Neuronal stem cell (in vitro differentiated cells): Measurements from ENCODE around the gene NAA16. TPM values are rescaled to one million over a fixed set of nuclear protein-coding genes. Genes with fewer than 3 reads are reported as not detected.
A peak's percentile ranks its signal among the peaks of the same experiment; 100 is the strongest.

Experiments used
- DNase-seq: peaks from one replicate; pipeline ENCODE4 v3.0.0-alpha.2; 2013; ENCODE audit warnings: low spot score
- H2AFZ ChIP-seq: one replicate; pipeline ENCODE4 v1.6.1; 2013; ENCODE audit warnings: mild to moderate bottlenecking, low read length, inconsistent platforms
- H2AK5ac ChIP-seq: 2 replicates; pipeline ENCODE4 v1.6.1; 2013; ENCODE audit warnings: low read depth, mild to moderate bottlenecking, inconsistent platforms, low read length, moderate library complexity, mixed read lengths
- H2BK120ac ChIP-seq: 2 replicates; pipeline ENCODE4 v1.6.1; 2013; ENCODE audit warnings: low read depth, mild to moderate bottlenecking, inconsistent platforms, low read length, moderate library complexity, mixed read lengths
- H2BK12ac ChIP-seq: one replicate; pipeline ENCODE4 v1.6.1; 2013; ENCODE audit warnings: low read length, inconsistent platforms
- H2BK15ac ChIP-seq: 2 replicates; pipeline ENCODE4 v1.6.1; 2013; ENCODE audit warnings: mild to moderate bottlenecking, low read length, inconsistent platforms, mixed read lengths
- H2BK5ac ChIP-seq: one replicate; pipeline ENCODE4 v1.6.1; 2013; ENCODE audit warnings: inconsistent platforms, mild to moderate bottlenecking, low read length, moderate library complexity
- H3K14ac ChIP-seq: one replicate; pipeline ENCODE4 v1.6.1; 2013; ENCODE audit warnings: low read length, inconsistent platforms
- H3K18ac ChIP-seq: 2 replicates; pipeline ENCODE4 v1.6.1; 2013; ENCODE audit warnings: low read length, inconsistent platforms
- H3K23ac ChIP-seq: 2 replicates; pipeline ENCODE4 v1.6.1; 2013; ENCODE audit warnings: low read depth, mild to moderate bottlenecking, mixed read lengths, low read length, inconsistent platforms; ENCODE audit not compliant: poor library complexity
- H3K27ac ChIP-seq: replicated peaks from 3 replicates; pipeline ENCODE4 v1.5.1; 2013; ENCODE audit warnings: low read length, inconsistent platforms
- H3K27me3 ChIP-seq, 3 experiments: 2 replicates each; pipeline ENCODE4 v1.6.1; 2013; ENCODE audit warnings: low read length in 3 of 3, mild to moderate bottlenecking in 2 of 3, inconsistent platforms in 1 of 3, low read depth in 1 of 3, mixed read lengths in 1 of 3, moderate library complexity in 1 of 3; ENCODE audit not compliant: control insufficient read depth in 3 of 3, insufficient read depth in 3 of 3
- H3K36me3 ChIP-seq, 2 donors: replicated peaks in 1 of 2; 2 replicates each; pipeline ENCODE4 v1.6.1; 2013; ENCODE audit warnings: low read length in 2 of 2; ENCODE audit not compliant: control insufficient read depth in 2 of 2, insufficient read depth in 2 of 2
- H3K4ac ChIP-seq: 2 replicates; pipeline ENCODE4 v1.6.1; 2013; ENCODE audit warnings: inconsistent platforms, mild to moderate bottlenecking, low read length, moderate library complexity
- H3K4me1 ChIP-seq, 2 donors: 1 replicate in 1 of 2; 2 replicates in 1 of 2; pipeline ENCODE4 v1.6.1; 2013; ENCODE audit warnings: low read length in 2 of 2, low read depth in 1 of 2; ENCODE audit not compliant: control insufficient read depth in 2 of 2, insufficient read depth in 1 of 2
- H3K4me2 ChIP-seq: one replicate; pipeline ENCODE4 v1.6.1; 2013; ENCODE audit warnings: mild to moderate bottlenecking, low read length, inconsistent platforms; ENCODE audit not compliant: insufficient read depth, poor library complexity, severe bottlenecking
- H3K4me3 ChIP-seq, 2 donors: 2 replicates each; pipeline ENCODE4 v1.5.1; 2013; ENCODE audit warnings: low read length in 2 of 2, mild to moderate bottlenecking in 2 of 2, inconsistent platforms in 1 of 2, moderate library complexity in 1 of 2
- H3K79me1 ChIP-seq: one replicate; pipeline ENCODE4 v1.6.1; 2013; ENCODE audit warnings: low read depth, mild to moderate bottlenecking, inconsistent platforms, low read length, moderate library complexity
- H3K9ac ChIP-seq: one replicate; pipeline ENCODE4 v1.6.1; 2013; ENCODE audit warnings: mild to moderate bottlenecking, low read depth, low read length, inconsistent platforms; ENCODE audit not compliant: poor library complexity
- H3K9me3 ChIP-seq, 2 donors: replicated peaks in 1 of 2; 2 replicates each; pipeline versions ENCODE3 to v1.6.1; 2013; ENCODE audit warnings: low read length in 2 of 2, mild to moderate bottlenecking in 2 of 2, inconsistent platforms in 1 of 2, low read depth in 1 of 2, mixed read lengths in 1 of 2, moderate library complexity in 1 of 2; ENCODE audit not compliant: control insufficient read depth in 2 of 2, insufficient read depth in 1 of 2
- H4K8ac ChIP-seq: one replicate; pipeline ENCODE4 v1.6.1; 2013; ENCODE audit warnings: low read depth, mild to moderate bottlenecking, inconsistent platforms, low read length, moderate library complexity
- H4K91ac ChIP-seq: one replicate; pipeline ENCODE4 v1.6.1; 2013; ENCODE audit warnings: low read length, low read depth, mild to moderate bottlenecking, inconsistent platforms; ENCODE audit not compliant: poor library complexity
- WGBS, 2 donors: extraction: QIAGEN DNeasy Blood & Tissue Kit; methylation state at CpG; one replicate each; pipeline ENCODE4 v1.1.7; 2013; ENCODE audit warnings: missing lambda C conversion rate in 2 of 2, mixed read lengths in 1 of 2; ENCODE audit not compliant: insufficient read length in 2 of 2, insufficient replicate concordance in 1 of 2; ENCODE audit errors: extremely low coverage in 2 of 2; 5-methylcytosine and 5-hydroxymethylcytosine counted together
- polyA plus RNA-seq, 2 experiments: library from polyadenylated mRNA; stranded (reverse); fragments of 200-250 nt; gene quantifications; one replicate each; pipeline ENCODE4 v1.2.3, GENCODE V29; 2013

The NAA16 gene
- 29.2 TPM for polyA plus RNA-seq (2013, experiment 1 of 2)
- polyA plus RNA-seq (2013, experiment 2 of 2), result 33.4 TPM

GRCh38 chr13:41310963-41311405, at the start of gene NAA16:
TSS of gene NAA16 (plus strand) at chr13:41311267. CDS start at chr13:41311529, 262 bp downstream.
- Histone ChIP-seq H2BK15ac (peak within 1 kb of the TSS; percentile 96), H3K4me1 (peaks cover 6 to 9% of the 10 kb centered on the region in 2 donors), H3K27ac (peak within 1 kb of the TSS; percentile 97), H3K14ac (peak within 1 kb of the TSS; percentile 72), H2AK5ac (peak within 1 kb of the TSS; percentile 88), H3K9ac (peak within 1 kb of the TSS; percentile 99), H4K91ac (no peak within 1 kb of the TSS), H2BK5ac (peak within 1 kb of the TSS; percentile 95), H3K79me1 (no peaks in the 10 kb centered on the region), H4K8ac (no peak within 1 kb of the TSS), H2BK120ac (peak within 1 kb of the TSS; percentile 72), H3K23ac (peak within 1 kb of the TSS; percentile 96), H3K4ac (no peak within 1 kb of the TSS), H2BK12ac (peak within 1 kb of the TSS; percentile 41), H2AFZ (peak within 1 kb of the TSS; percentile 91), H3K27me3 (no peaks in the 10 kb centered on the region), H3K18ac (peak within 1 kb of the TSS; percentile 98), H3K9me3 (no peaks in the 10 kb centered on the region), H3K36me3 (peaks cover 0 to 7% of the 10 kb centered on the region in 2 donors), H3K4me3 (peak within 1 kb of the TSS; percentile 99), H3K4me2 (peak within 1 kb of the TSS; percentile 78)
- peak; percentile 91 for DNase-seq
- WGBS, 2 donors, result no CpG with 5 or more reads among the region's 32 CpGs

DNA sequence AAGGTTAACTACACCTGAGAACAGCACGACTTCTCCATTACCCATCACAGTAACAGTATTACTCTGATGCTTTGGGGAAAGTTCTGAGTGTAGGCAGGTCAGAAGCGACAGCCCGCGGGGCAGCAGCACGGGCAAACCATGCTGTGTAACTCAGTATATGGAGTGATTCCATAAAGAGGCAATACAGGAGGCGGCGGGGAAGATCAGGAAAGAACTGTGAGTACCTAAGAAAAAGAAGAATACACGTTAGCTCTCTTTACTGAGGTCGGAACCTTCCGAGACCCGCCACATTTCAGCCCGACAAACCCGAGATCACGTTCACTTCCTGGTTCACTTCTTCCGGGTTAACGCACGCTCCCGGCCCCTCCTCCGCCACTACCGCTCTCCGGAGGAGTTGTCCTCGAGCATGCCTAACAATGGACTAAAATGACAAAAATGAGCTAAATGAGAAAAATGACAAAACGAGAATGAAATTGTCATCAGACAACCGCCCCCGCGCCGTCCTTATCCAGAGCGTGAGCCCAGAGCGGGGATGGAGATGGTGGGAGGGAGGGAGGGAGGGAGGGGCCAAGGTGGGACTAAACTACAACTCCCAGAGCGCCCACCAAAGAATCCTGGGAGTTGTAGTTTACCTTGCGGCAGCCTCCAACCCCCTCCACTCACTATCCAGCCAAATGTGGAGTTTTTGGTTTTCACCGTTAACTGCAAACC, 47.7 kb upstream of the NAA16 start, which contains the start of gene MTRF1:
Gene MTRF1 (minus strand): TSS at position 316 of the 711 bp plus-strand sequence. CDS start 2,669 bp downstream, outside the sequence.
- Histone ChIP-seq H4K91ac (no peak within 1 kb of the TSS), H3K4me3 (peak within 1 kb of the TSS; percentile 66 to 90), H3K23ac (no peak within 1 kb of the TSS), H2BK12ac (no peak within 1 kb of the TSS), H3K18ac (peak within 1 kb of the TSS; percentile 66), H2AK5ac (no peak within 1 kb of the TSS), H3K27me3 (no peaks in the 10 kb centered on the region), H2BK120ac (no peak within 1 kb of the TSS), H2BK5ac (no peak within 1 kb of the TSS), H2AFZ (peak within 1 kb of the TSS; percentile 95), H3K14ac (no peak within 1 kb of the TSS), H2BK15ac (no peak within 1 kb of the TSS), H3K27ac (no peak within 1 kb of the TSS), H4K8ac (no peak within 1 kb of the TSS), H3K79me1 (no peaks in the 10 kb centered on the region), H3K4me1 (peaks cover 0 to 4% of the 10 kb centered on the region in 2 donors), H3K4me2 (peak within 1 kb of the TSS; percentile 59), H3K4ac (no peak within 1 kb of the TSS), H3K9me3 (peaks cover 2 to 10% of the 10 kb centered on the region in 2 donors), H3K9ac (peak within 1 kb of the TSS; percentile 65), H3K36me3 (peaks cover 7 to 37% of the 10 kb centered on the region in 2 donors)
- peak; percentile 55 for DNase-seq
- no CpG with 5 or more reads among the region's 32 CpGs for WGBS, 2 donors

GRCh38 chr13:41267106-41267505, 44.0 kb upstream of the NAA16 start:
- Histone ChIP-seq H3K4me3 (no peak overlapping the region), H4K91ac (no peak overlapping the region), H2BK120ac (no peak overlapping the region), H3K4ac (no peak overlapping the region), H3K9me3 (peaks cover 2 to 23% of the 10 kb centered on the region in 2 donors), H3K4me2 (no peak overlapping the region), H2AFZ (no peak overlapping the region), H2BK12ac (no peak overlapping the region), H3K23ac (no peak overlapping the region), H3K14ac (no peak overlapping the region), H3K79me1 (no peaks in the 10 kb centered on the region), H2BK5ac (no peak overlapping the region), H3K36me3 (peaks cover 0 to 4% of the 10 kb centered on the region in 2 donors), H2BK15ac (no peak overlapping the region), H2AK5ac (no peak overlapping the region), H3K9ac (no peak overlapping the region), H3K4me1 (peaks cover 0 to 4% of the 10 kb centered on the region in 2 donors), H3K18ac (no peak overlapping the region), H4K8ac (no peak overlapping the region), H3K27me3 (no peaks in the 10 kb centered on the region), H3K27ac (no peak overlapping the region)
- no peak for DNase-seq

GRCh38 chr13:41268764-41269163, 42.3 kb upstream of the NAA16 start:
- no peaks in the 10 kb centered on the region for H3K27me3 ChIP-seq
- no peak overlapping the region for H2BK12ac ChIP-seq
- no peak overlapping the region for H3K4me2 ChIP-seq
- no peak overlapping the region for H2BK5ac ChIP-seq
- H4K8ac ChIP-seq, result no peak overlapping the region
- H2AFZ ChIP-seq, result no peak overlapping the region
- H2AK5ac ChIP-seq, result no peak overlapping the region
- H3K23ac ChIP-seq, result no peak overlapping the region
- no peak overlapping the region for H3K9ac ChIP-seq
- no peak overlapping the region for H3K27ac ChIP-seq
- no peaks in the 10 kb centered on the region for H3K36me3 ChIP-seq
- H3K18ac ChIP-seq, result no peak overlapping the region
- WGBS, 2 donors, result no CpG with 5 or more reads among the region's 1 CpG
- H3K4me1 ChIP-seq, result no peaks in the 10 kb centered on the region
- H2BK120ac ChIP-seq, result no peak overlapping the region
- no peak overlapping the region for H3K4me3 ChIP-seq
- H2BK15ac ChIP-seq, result no peak overlapping the region
- H3K9me3 ChIP-seq, result peaks cover 2 to 23% of the 10 kb centered on the region in 2 donors
- H3K4ac ChIP-seq, result no peak overlapping the region
- no peak overlapping the region for H3K14ac ChIP-seq
- H3K79me1 ChIP-seq, result no peaks in the 10 kb centered on the region
- no peak overlapping the region for H4K91ac ChIP-seq
- peak; percentile 32 for DNase-seq
